HepG2 (cell line): ENCODE data around the gene MARCHF11. TPM values are rescaled to one million over a fixed set of nuclear protein-coding genes. Genes with fewer than 3 reads are reported as not detected.

Experiments used
- ATAC-seq: fragments of 200-7000 bp; cut with Tn5 transposase; 3 replicates; pipeline ENCODE4 v1.9.1; 2020; ENCODE audit warnings: mild to moderate bottlenecking, moderate library complexity
- BruUV-seq: library from RNA; stranded (reverse); fragments of 400-500 nt; replicated peaks from 2 replicates; lab custom pipeline; 2021; lab: Mats Ljungman, UMichigan
- CTCF ChIA-PET: fragments of 300-600 bp; formaldehyde crosslinking; extraction: SDS; loops from one replicate; lab custom pipeline; 2021; ENCODE audit warnings: low total read pairs, inconsistent platforms, low intra/inter-chr PET ratio; lab: Yijun Ruan, JAX
- POLR2A ChIA-PET: fragments of 350-600 bp; sonication (Branson Sonifier 250); formaldehyde crosslinking; loops from one replicate; lab custom pipeline; 2020; ENCODE audit warnings: antibody characterized with exemption, inconsistent platforms; lab: Yijun Ruan, JAX
- DNase-seq: peaks from one replicate; pipeline ENCODE4 v3.0.0-alpha.2; 2015; ENCODE audit warnings: low spot score
- FAIRE-seq: peaks from 3 replicates; lab custom pipeline; 2011; peaks lifted over from hg19 to GRCh38; lab: Jason Lieb, UNC
- H2AFZ ChIP-seq: one replicate; pipeline ENCODE4 v1.6.1; 2011; ENCODE audit warnings: low read length, inconsistent platforms
- H3K27ac ChIP-seq: fragments of 300-600 bp; 3 replicates; pipeline ENCODE4 v1.8.0; 2011; ENCODE audit warnings: mixed run types, mild to moderate bottlenecking, mixed read lengths, low read length, inconsistent platforms; ENCODE audit not compliant: insufficient read depth; ENCODE audit errors: extremely low read length
- H3K27me3 ChIP-seq, 2 experiments: fragments of 200-600 bp in 1 of 2; 2 replicates in 1 of 2; 3 replicates in 1 of 2; pipeline versions ENCODE4 v1.6.0 to v1.8.0; 2011; ENCODE audit warnings: low read length in 2 of 2, mild to moderate bottlenecking in 2 of 2, moderate library complexity in 2 of 2, inconsistent platforms in 1 of 2; ENCODE audit not compliant: insufficient read depth in 2 of 2, control insufficient read depth in 1 of 2
- H3K36me3 ChIP-seq, 2 experiments: fragments of 200-600 bp in 1 of 2; replicated peaks in 1 of 2; 2 replicates in 1 of 2; 3 replicates in 1 of 2; pipeline versions ENCODE4 v1.5.1 to v1.8.0; 2011; ENCODE audit warnings: low read length in 2 of 2, inconsistent platforms in 1 of 2; ENCODE audit not compliant: insufficient read depth in 2 of 2, control insufficient read depth in 1 of 2
- H3K4me1 ChIP-seq: 2 replicates; pipeline ENCODE4 v1.5.1; 2012; ENCODE audit warnings: low read length, inconsistent platforms; ENCODE audit not compliant: insufficient read depth
- H3K4me2 ChIP-seq: 2 replicates; pipeline ENCODE4 v1.6.0; 2011; ENCODE audit warnings: low read depth, low read length, inconsistent platforms
- H3K4me3 ChIP-seq, 3 experiments: fragments of 200-600 bp in 1 of 3; sonication (generic), shearing (Covaris generic) in 1 of 3; replicated peaks in 1 of 3; 2 replicates each; pipeline ENCODE4 v1.5.1; 2011 to 2016; ENCODE audit warnings: low read length in 3 of 3, inconsistent platforms in 2 of 3, low read depth in 2 of 3, mild to moderate bottlenecking in 2 of 3, control low read depth in 1 of 3, mixed read lengths in 1 of 3; ENCODE audit not compliant: insufficient read depth in 1 of 3
- H3K79me2 ChIP-seq: one replicate; pipeline ENCODE4 v1.6.1; 2011; ENCODE audit warnings: low read length, inconsistent platforms; ENCODE audit not compliant: insufficient read depth
- H3K9ac ChIP-seq: 2 replicates; pipeline ENCODE4 v1.6.0; 2011; ENCODE audit warnings: mild to moderate bottlenecking, low read depth, low read length, inconsistent platforms; ENCODE audit not compliant: insufficient read depth
- H3K9me3 ChIP-seq: 2 replicates; pipeline ENCODE4 v1.5.1; 2012; ENCODE audit warnings: mild to moderate bottlenecking, low read length
- H4K20me1 ChIP-seq: 2 replicates; pipeline ENCODE4 v1.6.0; 2011; ENCODE audit warnings: inconsistent platforms, mild to moderate bottlenecking, low read length, moderate library complexity; ENCODE audit not compliant: insufficient read depth
- CBX5 ChIP-seq: sonication (generic); formaldehyde crosslinking; IDR thresholded peaks from 2 replicates; pipeline ENCODE4 v1.4.0; 2020; ENCODE audit warnings: missing genetic modification reagents, borderline replicate concordance
- WGBS: methylation state at CpG from one replicate; pipeline ENCODE4 v1.1.6; 2017; ENCODE audit warnings: low lambda C conversion rate; 5-methylcytosine and 5-hydroxymethylcytosine counted together
- in situ Hi-C: cut with HindIII; loops from 2 replicates; pipeline ENCODE4 v1.10.0; 2017; ENCODE audit warnings: low pct_unique_long_range_greater_than_20kb; ENCODE audit not compliant: extremely low pct_ligation_motif_present
- intact Hi-C: fragments of 100-400 bp; cut with micrococcal nuclease; formaldehyde crosslinking; loops from one replicate; pipeline ENCODE4 v1.10.0; 2022; ENCODE audit not compliant: unreplicated experiment
- polyA plus RNA-seq, 8 experiments: library from polyadenylated mRNA; depleted of rRNA in 3 of 8; stranded (reverse) in 7 of 8; unstranded in 1 of 8; fragments of >200 nt; fragmentation: Illumina TruSeq in 4 of 8; extraction: Trizol in 4 of 8; gene quantifications; 2 replicates each; pipeline versions ENCODE4 v1.2.1 to v1.2.3, GENCODE V29; 2011 to 2016; ENCODE audit warnings: low read depth in 4 of 8, missing spikeins in 1 of 8, mixed read lengths in 1 of 8; ENCODE audit not compliant: insufficient read depth in 1 of 8
- total RNA-seq, 5 experiments: library from RNA; depleted of rRNA; stranded (reverse); fragments of >200 nt; fragmentation: Illumina TruSeq; extraction: Trizol; gene quantifications; 2 replicates each; pipeline ENCODE4 v1.2.3, GENCODE V29; 2016; ENCODE audit warnings: low read depth in 1 of 5
- TF ChIP-seq, protein P1 (sequence below): sonication (generic); formaldehyde crosslinking; IDR thresholded peaks from one replicate; pipeline ENCODE4 v1.5.1; 2020; ENCODE audit warnings: mild to moderate bottlenecking, missing genetic modification reagents; ENCODE audit errors: not compliant biosample characterization
- TF ChIP-seq, protein P2 (sequence below): sonication (generic); formaldehyde crosslinking; IDR thresholded peaks from 2 replicates; pipeline ENCODE4 v1.5.1; 2020; ENCODE audit warnings: missing genetic modification reagents, mild to moderate bottlenecking, borderline replicate concordance

MARCHF11 gene
- total and polyA plus RNA-seq, 2 of the 13 experiments (the other 11 are each of a cell fraction or from before 2014, with no cell fraction given) = not detected

- no peaks in the 10 kb centered on the region for H3K9me3 ChIP-seq
- no peaks in the 10 kb centered on the region for H4K20me1 ChIP-seq
- intact Hi-C loops = no loop called here
- WGBS = 42% methylated on average over 7 of the region's 7 CpGs
- FAIRE-seq (no peak), DNase-seq (no peak)
- no peak overlapping the region for H3K4me2 ChIP-seq
- H3K27ac ChIP-seq = no peak overlapping the region
- H3K79me2 ChIP-seq = no peaks in the 10 kb centered on the region
- ChIA-PET CTCF (no interaction called here), POLR2A (no interaction called here)
- no TSS peak for BruUV-seq
- H2AFZ ChIP-seq = no peak overlapping the region
- no peaks in the 10 kb centered on the region for H3K27me3 ChIP-seq
- no peak overlapping the region for H3K9ac ChIP-seq
- H3K36me3 ChIP-seq = no peaks in the 10 kb centered on the region
- TF ChIP-seq, protein P1, sequence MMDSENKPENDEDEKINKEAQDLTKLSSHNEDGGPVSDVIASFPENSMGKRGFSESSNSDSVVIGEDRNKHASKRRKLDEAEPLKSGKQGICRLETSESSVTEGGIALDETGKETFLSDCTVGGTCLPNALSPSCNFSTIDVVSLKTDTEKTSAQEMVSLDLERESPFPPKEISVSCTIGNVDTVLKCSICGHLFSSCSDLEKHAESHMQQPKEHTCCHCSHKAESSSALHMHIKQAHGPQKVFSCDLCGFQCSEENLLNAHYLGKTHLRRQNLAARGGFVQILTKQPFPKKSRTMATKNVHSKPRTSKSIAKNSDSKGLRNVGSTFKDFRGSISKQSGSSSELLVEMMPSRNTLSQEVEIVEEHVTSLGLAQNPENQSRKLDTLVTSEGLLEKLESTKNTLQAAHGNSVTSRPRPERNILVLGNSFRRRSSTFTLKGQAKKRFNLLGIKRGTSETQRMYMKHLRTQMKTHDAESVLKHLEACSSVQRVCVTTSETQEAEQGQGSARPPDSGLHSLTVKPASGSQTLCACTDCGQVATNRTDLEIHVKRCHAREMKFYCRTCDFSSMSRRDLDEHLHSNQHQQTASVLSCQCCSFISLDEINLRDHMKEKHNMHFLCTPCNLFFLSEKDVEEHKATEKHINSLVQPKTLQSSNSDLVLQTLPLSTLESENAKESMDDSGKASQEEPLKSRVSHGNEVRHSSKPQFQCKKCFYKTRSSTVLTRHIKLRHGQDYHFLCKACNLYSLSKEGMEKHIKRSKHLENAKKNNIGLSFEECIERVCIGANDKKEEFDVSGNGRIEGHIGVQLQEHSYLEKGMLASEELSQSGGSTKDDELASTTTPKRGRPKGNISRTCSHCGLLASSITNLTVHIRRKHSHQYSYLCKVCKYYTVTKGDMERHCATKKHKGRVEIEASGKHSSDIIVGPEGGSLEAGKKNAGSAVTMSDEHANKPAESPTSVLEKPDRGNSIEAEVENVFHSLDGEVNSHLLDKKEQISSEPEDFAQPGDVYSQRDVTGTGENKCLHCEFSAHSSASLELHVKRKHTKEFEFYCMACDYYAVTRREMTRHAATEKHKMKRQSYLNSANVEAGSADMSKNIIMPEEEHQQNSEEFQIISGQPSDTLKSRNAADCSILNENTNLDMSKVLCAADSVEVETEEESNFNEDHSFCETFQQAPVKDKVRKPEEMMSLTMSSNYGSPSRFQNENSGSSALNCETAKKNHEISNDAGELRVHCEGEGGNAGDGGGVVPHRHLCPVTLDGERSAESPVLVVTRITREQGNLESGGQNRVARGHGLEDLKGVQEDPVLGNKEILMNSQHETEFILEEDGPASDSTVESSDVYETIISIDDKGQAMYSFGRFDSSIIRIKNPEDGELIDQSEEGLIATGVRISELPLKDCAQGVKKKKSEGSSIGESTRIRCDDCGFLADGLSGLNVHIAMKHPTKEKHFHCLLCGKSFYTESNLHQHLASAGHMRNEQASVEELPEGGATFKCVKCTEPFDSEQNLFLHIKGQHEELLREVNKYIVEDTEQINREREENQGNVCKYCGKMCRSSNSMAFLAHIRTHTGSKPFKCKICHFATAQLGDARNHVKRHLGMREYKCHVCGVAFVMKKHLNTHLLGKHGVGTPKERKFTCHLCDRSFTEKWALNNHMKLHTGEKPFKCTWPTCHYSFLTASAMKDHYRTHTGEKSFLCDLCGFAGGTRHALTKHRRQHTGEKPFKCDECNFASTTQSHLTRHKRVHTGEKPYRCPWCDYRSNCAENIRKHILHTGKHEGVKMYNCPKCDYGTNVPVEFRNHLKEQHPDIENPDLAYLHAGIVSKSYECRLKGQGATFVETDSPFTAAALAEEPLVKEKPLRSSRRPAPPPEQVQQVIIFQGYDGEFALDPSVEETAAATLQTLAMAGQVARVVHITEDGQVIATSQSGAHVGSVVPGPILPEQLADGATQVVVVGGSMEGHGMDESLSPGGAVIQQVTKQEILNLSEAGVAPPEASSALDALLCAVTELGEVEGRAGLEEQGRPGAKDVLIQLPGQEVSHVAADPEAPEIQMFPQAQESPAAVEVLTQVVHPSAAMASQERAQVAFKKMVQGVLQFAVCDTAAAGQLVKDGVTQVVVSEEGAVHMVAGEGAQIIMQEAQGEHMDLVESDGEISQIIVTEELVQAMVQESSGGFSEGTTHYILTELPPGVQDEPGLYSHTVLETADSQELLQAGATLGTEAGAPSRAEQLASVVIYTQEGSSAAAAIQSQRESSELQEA (CRISPR knock-in tag) = no peak
- TF ChIP-seq, protein P2, sequence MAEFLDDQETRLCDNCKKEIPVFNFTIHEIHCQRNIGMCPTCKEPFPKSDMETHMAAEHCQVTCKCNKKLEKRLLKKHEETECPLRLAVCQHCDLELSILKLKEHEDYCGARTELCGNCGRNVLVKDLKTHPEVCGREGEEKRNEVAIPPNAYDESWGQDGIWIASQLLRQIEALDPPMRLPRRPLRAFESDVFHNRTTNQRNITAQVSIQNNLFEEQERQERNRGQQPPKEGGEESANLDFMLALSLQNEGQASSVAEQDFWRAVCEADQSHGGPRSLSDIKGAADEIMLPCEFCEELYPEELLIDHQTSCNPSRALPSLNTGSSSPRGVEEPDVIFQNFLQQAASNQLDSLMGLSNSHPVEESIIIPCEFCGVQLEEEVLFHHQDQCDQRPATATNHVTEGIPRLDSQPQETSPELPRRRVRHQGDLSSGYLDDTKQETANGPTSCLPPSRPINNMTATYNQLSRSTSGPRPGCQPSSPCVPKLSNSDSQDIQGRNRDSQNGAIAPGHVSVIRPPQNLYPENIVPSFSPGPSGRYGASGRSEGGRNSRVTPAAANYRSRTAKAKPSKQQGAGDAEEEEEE (CRISPR knock-in tag) = no peak
- no peak for TF ChIP-seq CBX5 (CRISPR knock-in tag)
- TF ChIP-seq, all 625 proteins: peak for 0
- no peak for ATAC-seq
- Histone ChIP-seq H3K4me3 (no peak overlapping the region), H3K4me1 (no peaks in the 10 kb centered on the region)
- in situ Hi-C loops = no loop called here
These were observed 102.9 kb downstream of the MARCHF11 start for GRCh38 chr5:16076657-16077056.
